ENCODE data around the gene PCDHGC4.

Gene PCDHGC4

GRCh38 chr5:141521244-141521781 is 36.5 kb downstream of the PCDHGC4 start:
- FAIRE-seq (no peak), DNase-seq (ENCODE audit: insufficient read length, low spot score) (no peak)
- TF ChIP-seq POLR2A (IDR thresholded peaks at IDR 0.05; ENCODE audit: low read depth, low read length) (no peak), POU2F2 (IDR thresholded peaks at IDR 0.05; ENCODE audit: low read depth, low read length) (no peak), SPI1 (IDR thresholded peaks at IDR 0.05; ENCODE audit: low read depth, low read length) (no peak), POLR2AphosphoS5 (IDR thresholded peaks at IDR 0.05; ENCODE audit: low read depth, low read length) (no peak), TAF1 (IDR thresholded peaks at IDR 0.05; ENCODE audit: low read depth, low read length) (no peak), PAX5 (IDR thresholded peaks at IDR 0.05; ENCODE audit: insufficient read depth, low read length, severe bottlenecking) (no peak)

DNA sequence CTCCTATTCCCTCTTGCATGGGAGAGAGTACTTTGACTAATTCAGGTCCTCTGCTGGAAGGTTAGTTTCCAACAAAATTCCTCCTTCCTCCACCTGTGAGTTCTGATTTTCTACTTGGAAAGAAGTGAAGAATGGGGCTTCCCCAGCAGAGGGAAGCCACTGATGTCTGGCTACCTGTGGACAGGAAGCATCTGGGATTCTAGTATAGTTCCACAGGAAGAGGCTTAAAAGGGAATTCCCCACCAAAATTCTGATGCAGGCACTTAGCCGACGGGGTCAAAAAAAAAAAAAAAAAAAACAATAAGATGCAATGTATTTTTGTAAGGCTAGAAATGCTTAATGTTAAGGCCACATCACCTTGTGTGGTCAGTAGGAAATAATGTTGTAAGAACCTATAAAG is 37.5 kb downstream of the PCDHGC4 start:
- FAIRE-seq (no peak), DNase-seq (ENCODE audit: insufficient read length, low spot score) (no peak)
- TF ChIP-seq PAX5 (IDR thresholded peaks at IDR 0.05; ENCODE audit: insufficient read depth, low read length, severe bottlenecking) (no peak), POLR2AphosphoS5 (IDR thresholded peaks at IDR 0.05; ENCODE audit: low read depth, low read length) (no peak), POLR2A (IDR thresholded peaks at IDR 0.05; ENCODE audit: low read depth, low read length) (no peak), TAF1 (IDR thresholded peaks at IDR 0.05; ENCODE audit: low read depth, low read length) (no peak), SPI1 (IDR thresholded peaks at IDR 0.05; ENCODE audit: low read depth, low read length) (no peak), POU2F2 (IDR thresholded peaks at IDR 0.05; ENCODE audit: low read depth, low read length) (no peak)

DNA sequence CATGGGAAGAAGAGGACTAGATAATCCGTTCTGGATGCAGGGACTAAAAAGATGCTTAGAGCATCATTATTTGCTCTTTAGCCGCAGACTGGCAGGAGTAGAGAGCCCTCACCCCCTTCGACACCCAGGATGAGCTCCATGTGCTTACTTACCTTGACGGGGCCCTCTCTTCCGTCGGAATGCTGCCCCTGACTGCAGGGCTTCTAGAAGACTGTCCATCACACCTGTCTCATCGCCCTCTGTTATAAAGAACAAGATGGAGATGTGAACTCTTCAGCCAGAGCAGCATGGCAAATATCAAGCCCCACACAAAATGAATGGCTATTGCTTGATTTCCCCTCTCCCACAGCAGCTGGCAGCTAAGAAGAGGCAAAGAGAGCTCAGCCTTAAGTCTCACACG is 39.2 kb downstream of the PCDHGC4 start:
- FAIRE-seq (no peak), DNase-seq (ENCODE audit: insufficient read length, low spot score) (no peak)
- TF ChIP-seq PAX5 (IDR thresholded peaks at IDR 0.05; ENCODE audit: insufficient read depth, low read length, severe bottlenecking) (no peak), SPI1 (IDR thresholded peaks at IDR 0.05; ENCODE audit: low read depth, low read length) (no peak), TAF1 (IDR thresholded peaks at IDR 0.05; ENCODE audit: low read depth, low read length) (no peak), POU2F2 (IDR thresholded peaks at IDR 0.05; ENCODE audit: low read depth, low read length) (no peak)

GRCh38 chr5:141524604-141525597 is 40.1 kb downstream of the PCDHGC4 start:
- FAIRE-seq: peak; percentile 98
- DNase-seq (ENCODE audit: insufficient read length, low spot score): no peak
- TF ChIP-seq POU2F2 (IDR thresholded peaks at IDR 0.05; ENCODE audit: low read depth, low read length) (peak; percentile 52; the same call in 1 of the 2 replicates), POLR2A (IDR thresholded peaks at IDR 0.05; ENCODE audit: low read depth, low read length) (no peak)

GRCh38 chr5:141525653-141526052 is 40.8 kb downstream of the PCDHGC4 start:
- no peak for TF ChIP-seq POU2F2 (IDR thresholded peaks at IDR 0.05; ENCODE audit: low read depth, low read length)
- TF ChIP-seq POLR2A (IDR thresholded peaks at IDR 0.05; ENCODE audit: low read depth, low read length): no peak
- no peak for FAIRE-seq
- no peak for DNase-seq (ENCODE audit: insufficient read length, low spot score)

DNA sequence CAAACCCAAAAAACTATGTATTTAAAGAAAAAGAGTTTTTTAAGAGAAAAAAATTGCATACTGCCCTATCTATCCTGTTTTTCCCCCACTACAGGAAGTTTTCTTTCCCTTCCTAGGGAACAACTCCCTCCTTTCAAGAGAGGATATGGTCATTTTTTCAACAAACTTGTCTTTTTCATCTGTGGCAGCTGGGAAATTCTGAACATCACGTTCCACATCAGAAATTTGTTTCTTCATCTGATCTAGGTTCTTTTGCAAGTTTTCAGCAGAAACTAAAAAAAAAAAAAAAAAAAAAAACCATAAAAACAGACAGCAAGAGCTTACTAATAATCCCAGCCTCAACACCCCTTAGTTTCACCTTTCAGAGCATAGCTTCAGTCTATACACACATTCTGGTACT is 42.6 kb downstream of the PCDHGC4 start:
- DNase-seq (ENCODE audit: insufficient read length, low spot score): no peak
- no peak for FAIRE-seq
- TF ChIP-seq SPI1 (IDR thresholded peaks at IDR 0.05; ENCODE audit: low read depth, low read length) (no peak), POLR2A (IDR thresholded peaks at IDR 0.05; ENCODE audit: low read depth, low read length) (no peak), TAF1 (IDR thresholded peaks at IDR 0.05; ENCODE audit: low read depth, low read length) (no peak), POLR2AphosphoS5 (IDR thresholded peaks at IDR 0.05; ENCODE audit: low read depth, low read length) (no peak), POU2F2 (IDR thresholded peaks at IDR 0.05; ENCODE audit: low read depth, low read length) (no peak), PAX5 (IDR thresholded peaks at IDR 0.05; ENCODE audit: insufficient read depth, low read length, severe bottlenecking) (no peak)

DNA sequence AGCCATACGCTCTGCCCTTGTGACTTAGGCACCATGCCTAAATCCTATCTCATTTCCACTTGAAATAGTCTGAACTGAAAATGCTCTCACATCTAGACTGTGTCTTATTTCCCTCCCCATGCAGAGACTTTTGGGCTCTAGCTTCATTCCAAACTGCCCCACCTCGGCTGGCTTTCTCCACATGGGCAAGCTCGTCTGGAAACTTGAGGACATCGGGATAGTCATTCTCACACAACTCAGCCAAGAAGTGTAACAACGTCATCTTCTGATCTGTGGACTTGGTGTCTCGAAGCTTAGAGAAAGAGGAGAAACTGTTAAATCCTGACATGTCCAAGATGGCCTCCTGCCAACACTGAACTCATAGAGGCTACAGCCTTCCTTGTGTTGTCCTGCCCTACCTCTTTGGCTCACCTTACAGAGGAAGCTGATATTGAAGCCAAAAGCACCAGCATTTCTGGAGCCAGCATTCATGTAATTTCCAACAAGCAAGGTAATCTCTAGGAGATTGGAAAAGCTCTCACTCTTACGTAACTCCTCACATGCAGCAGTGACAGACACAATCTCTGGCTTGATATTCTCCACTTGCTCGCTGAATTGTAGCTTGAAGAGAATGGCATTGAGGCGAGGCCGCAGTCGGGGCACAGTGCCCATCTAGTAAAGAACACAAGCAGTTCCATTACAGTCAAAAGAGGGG is 43.6 kb downstream of the PCDHGC4 start:
- DNase-seq (ENCODE audit: insufficient read length, low spot score): no peak
- FAIRE-seq: no peak
- TF ChIP-seq POU2F2 (IDR thresholded peaks at IDR 0.05; ENCODE audit: low read depth, low read length) (no peak), POLR2AphosphoS5 (IDR thresholded peaks at IDR 0.05; ENCODE audit: low read depth, low read length) (no peak), POLR2A (IDR thresholded peaks at IDR 0.05; ENCODE audit: low read depth, low read length) (no peak), SPI1 (IDR thresholded peaks at IDR 0.05; ENCODE audit: low read depth, low read length) (no peak), PAX5 (IDR thresholded peaks at IDR 0.05; ENCODE audit: insufficient read depth, low read length, severe bottlenecking) (no peak), TAF1 (IDR thresholded peaks at IDR 0.05; ENCODE audit: low read depth, low read length) (no peak)

- DNase-seq (ENCODE audit: insufficient read length, low spot score): no peak
- peak; percentile 66 for FAIRE-seq
- TF ChIP-seq POU2F2 (IDR thresholded peaks at IDR 0.05; ENCODE audit: low read depth, low read length): no peak
- no peak for TF ChIP-seq POLR2A (IDR thresholded peaks at IDR 0.05; ENCODE audit: low read depth, low read length)
Measured at GRCh38 chr5:141529002-141529401, 44.2 kb downstream of the PCDHGC4 start.

GRCh38 chr5:141529873-141530272 is 45.0 kb downstream of the PCDHGC4 start:
- FAIRE-seq (peak; percentile 90), DNase-seq (ENCODE audit: insufficient read length, low spot score) (no peak)
- TF ChIP-seq TAF1 (IDR thresholded peaks at IDR 0.05; ENCODE audit: low read depth, low read length) (no peak), PAX5 (IDR thresholded peaks at IDR 0.05; ENCODE audit: insufficient read depth, low read length, severe bottlenecking) (peak; percentile 98), POLR2A (IDR thresholded peaks at IDR 0.05; ENCODE audit: low read depth, low read length) (no peak)

- DNase-seq (ENCODE audit: insufficient read length, low spot score) (no peak), FAIRE-seq (no peak)
- no peak for TF ChIP-seq PAX5 (IDR thresholded peaks at IDR 0.05; ENCODE audit: insufficient read depth, low read length, severe bottlenecking)
- TF ChIP-seq POLR2AphosphoS5 (IDR thresholded peaks at IDR 0.05; ENCODE audit: low read depth, low read length): no peak
- no peak for TF ChIP-seq POLR2A (IDR thresholded peaks at IDR 0.05; ENCODE audit: low read depth, low read length)
- no peak for TF ChIP-seq POU2F2 (IDR thresholded peaks at IDR 0.05; ENCODE audit: low read depth, low read length)
- no peak for TF ChIP-seq TAF1 (IDR thresholded peaks at IDR 0.05; ENCODE audit: low read depth, low read length)
- TF ChIP-seq SPI1 (IDR thresholded peaks at IDR 0.05; ENCODE audit: low read depth, low read length): no peak
Measured at GRCh38 chr5:141532726-141533125, 47.9 kb downstream of the PCDHGC4 start.
